Adrenal gland (tissue), 5 donors: ENCODE measurements around the gene MAGI1.
"Not testable (repeated sequence)": the region's sequence is repeated elsewhere in the genome, so short reads cannot be mapped to it uniquely, and the experiment has no call there.

ENCODE experiments used
- POLR2A ChIP-seq, 2 donors: fragments of 450-650 bp; IDR thresholded peaks; one replicate each; pipeline ENCODE4 v1.6.1; 2017; ENCODE audit warnings: antibody characterized with exemption in 2 of 2, mild to moderate bottlenecking in 2 of 2, moderate library complexity in 1 of 2
- TF ChIP-seq, protein P1 (sequence below), 6 experiments: fragments of 450-650 bp in 4 of 6; fragments of 200-600 bp in 2 of 6; sonication (generic) in 1 of 6; IDR thresholded peaks; 1 replicate in 5 of 6; 2 replicates in 1 of 6; pipeline versions ENCODE4 v1.5.1 to v1.8.0; 2016 to 2021; ENCODE audit warnings: antibody characterized with exemption in 6 of 6, mild to moderate bottlenecking in 2 of 6, moderate library complexity in 1 of 6
- donor health status: DM: no; HTN: no; CAD: no.

DNA sequence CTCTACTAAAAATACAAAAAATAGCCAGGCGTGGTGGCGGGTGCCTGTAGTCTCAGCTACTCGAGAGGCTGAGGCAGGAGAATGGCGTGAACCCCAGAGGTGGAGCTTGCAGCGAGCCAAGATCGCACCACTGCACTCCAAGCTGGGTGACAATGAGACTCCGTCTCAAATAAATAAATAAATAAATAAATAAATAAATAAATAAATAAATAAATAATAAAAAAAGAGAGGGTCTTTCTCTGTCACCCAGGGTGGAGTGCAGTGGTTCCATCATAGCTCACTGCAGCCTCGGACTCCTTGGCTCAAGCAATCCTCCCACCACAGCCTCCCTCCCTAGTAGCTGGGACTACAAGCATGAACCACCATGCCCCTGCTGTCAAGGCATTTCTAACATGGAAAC lies 11.6 kb downstream of the MAGI1 start:
- TF ChIP-seq, protein P1, sequence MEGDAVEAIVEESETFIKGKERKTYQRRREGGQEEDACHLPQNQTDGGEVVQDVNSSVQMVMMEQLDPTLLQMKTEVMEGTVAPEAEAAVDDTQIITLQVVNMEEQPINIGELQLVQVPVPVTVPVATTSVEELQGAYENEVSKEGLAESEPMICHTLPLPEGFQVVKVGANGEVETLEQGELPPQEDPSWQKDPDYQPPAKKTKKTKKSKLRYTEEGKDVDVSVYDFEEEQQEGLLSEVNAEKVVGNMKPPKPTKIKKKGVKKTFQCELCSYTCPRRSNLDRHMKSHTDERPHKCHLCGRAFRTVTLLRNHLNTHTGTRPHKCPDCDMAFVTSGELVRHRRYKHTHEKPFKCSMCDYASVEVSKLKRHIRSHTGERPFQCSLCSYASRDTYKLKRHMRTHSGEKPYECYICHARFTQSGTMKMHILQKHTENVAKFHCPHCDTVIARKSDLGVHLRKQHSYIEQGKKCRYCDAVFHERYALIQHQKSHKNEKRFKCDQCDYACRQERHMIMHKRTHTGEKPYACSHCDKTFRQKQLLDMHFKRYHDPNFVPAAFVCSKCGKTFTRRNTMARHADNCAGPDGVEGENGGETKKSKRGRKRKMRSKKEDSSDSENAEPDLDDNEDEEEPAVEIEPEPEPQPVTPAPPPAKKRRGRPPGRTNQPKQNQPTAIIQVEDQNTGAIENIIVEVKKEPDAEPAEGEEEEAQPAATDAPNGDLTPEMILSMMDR (IDR thresholded peaks at IDR 0.05) = not testable (repeated sequence)
- not testable (repeated sequence) for TF ChIP-seq POLR2A (IDR thresholded peaks at IDR 0.05)
